Measurements from ENCODE around the gene SARDH.

Gene SARDH

DNA sequence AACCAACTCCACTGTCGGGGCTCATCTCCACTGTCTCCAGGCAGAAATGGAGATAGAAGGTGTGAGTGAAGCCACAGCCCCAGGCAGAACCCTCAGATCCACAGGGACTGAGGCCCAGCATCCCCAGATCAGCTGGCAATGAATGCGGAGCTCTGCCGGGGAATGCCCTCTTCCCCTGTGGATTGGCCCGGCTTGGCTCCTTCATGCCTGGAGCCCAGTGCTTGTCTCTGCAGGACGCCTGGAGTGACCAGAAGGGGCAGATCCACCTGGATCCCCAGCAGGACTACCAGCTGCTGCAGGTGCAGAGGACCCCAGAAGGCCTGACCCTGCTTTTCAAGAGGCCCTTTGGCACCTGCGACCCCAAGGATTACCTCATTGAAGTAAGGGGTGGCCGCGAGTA is 98.5 kb downstream of the SARDH start:
- no peak overlapping the region for H3K4me3 ChIP-seq
- no peak for TF ChIP-seq CTCF (IDR thresholded peaks at IDR 0.05)
- H3K27ac ChIP-seq: no peak overlapping the region
- no peak for DNase-seq (ENCODE audit: low spot score)

- no peak for DNase-seq (ENCODE audit: low spot score)
- Histone ChIP-seq H3K4me3 (no peak overlapping the region), H3K27ac (no peak overlapping the region)
- no peak for TF ChIP-seq CTCF (IDR thresholded peaks at IDR 0.05)
Measured at GRCh38 chr9:133638711-133639110, 99.4 kb downstream of the SARDH start.

DNA sequence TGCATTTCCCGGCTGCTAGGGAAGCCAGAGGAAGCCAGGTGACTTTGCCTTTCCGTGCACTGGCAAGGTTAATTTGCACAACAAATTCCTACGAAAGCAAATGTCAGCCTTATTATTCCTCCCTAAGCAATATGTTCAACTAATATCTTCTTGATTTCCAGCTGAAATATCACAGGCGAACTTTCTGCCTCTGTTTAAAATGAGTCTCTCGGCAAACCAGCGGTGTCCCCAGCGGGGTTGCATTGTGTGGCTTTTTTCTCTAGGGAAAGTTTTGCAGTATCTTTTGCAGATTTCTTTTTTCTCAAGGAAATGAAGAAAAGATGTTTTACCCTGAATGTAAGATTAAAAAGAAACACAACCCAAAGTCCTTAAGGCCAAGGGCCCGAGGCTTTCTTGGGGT is 100.1 kb downstream of the SARDH start:
- no peak overlapping the region for H3K27ac ChIP-seq
- H3K4me3 ChIP-seq: no peak overlapping the region
- DNase-seq (ENCODE audit: low spot score): no peak
- TF ChIP-seq CTCF (IDR thresholded peaks at IDR 0.05): no peak

DNA sequence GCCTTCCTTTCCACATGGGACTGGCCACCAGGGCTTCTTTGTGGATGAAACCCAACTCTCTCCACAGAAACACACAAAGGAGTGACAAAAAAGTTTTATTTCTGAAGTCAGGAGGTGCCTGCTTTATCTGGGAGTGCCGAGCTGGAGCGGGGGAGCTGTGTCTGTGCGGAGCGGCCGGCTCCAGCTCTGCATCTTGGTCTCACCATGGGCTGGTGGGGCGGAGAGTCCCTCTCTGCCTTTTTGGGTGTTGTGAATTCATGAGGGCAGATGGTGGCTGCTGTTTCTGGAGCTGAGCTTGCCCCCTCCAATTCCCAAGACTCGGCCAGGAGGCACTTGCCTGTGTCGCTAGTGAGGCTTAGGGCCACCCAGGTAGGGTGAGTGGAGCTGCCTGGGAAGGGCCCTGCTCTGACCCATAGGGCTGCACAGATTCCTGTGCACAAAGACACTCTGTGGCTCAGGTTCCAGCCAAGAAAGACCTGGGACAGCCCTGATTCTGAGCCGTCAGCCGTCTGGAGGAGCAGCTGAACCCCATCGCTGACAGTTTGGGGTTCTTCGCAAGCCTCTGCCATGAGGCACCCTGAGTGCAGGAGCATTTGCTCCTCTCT is 100.6 kb downstream of the SARDH start:
- no peak for DNase-seq (ENCODE audit: low spot score)
- no peak for TF ChIP-seq CTCF (IDR thresholded peaks at IDR 0.05)
- Histone ChIP-seq H3K4me3 (no peak overlapping the region), H3K27ac (no peak overlapping the region)

DNA sequence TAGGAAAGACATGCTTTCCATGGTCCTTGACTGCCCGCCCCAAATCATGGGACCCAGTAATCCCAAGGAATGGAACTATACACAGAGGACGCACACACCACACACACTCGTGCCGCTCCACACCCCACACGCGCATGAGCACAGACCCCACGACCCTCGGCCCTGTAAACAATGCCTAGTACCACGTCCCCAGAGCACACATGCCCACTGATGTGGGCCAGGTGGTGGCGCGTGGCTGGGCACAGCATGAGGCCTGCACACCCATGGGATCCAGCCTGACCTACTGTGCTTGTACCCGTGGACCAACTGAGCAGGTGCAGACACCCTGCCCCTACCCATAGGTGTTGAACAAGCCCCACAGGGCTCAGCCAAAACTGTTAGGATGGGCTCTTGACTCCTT is 101.2 kb downstream of the SARDH start:
- DNase-seq (ENCODE audit: low spot score): no peak
- H3K27ac ChIP-seq: no peak overlapping the region
- no peak for TF ChIP-seq CTCF (IDR thresholded peaks at IDR 0.05)
- H3K4me3 ChIP-seq: no peak overlapping the region

DNA sequence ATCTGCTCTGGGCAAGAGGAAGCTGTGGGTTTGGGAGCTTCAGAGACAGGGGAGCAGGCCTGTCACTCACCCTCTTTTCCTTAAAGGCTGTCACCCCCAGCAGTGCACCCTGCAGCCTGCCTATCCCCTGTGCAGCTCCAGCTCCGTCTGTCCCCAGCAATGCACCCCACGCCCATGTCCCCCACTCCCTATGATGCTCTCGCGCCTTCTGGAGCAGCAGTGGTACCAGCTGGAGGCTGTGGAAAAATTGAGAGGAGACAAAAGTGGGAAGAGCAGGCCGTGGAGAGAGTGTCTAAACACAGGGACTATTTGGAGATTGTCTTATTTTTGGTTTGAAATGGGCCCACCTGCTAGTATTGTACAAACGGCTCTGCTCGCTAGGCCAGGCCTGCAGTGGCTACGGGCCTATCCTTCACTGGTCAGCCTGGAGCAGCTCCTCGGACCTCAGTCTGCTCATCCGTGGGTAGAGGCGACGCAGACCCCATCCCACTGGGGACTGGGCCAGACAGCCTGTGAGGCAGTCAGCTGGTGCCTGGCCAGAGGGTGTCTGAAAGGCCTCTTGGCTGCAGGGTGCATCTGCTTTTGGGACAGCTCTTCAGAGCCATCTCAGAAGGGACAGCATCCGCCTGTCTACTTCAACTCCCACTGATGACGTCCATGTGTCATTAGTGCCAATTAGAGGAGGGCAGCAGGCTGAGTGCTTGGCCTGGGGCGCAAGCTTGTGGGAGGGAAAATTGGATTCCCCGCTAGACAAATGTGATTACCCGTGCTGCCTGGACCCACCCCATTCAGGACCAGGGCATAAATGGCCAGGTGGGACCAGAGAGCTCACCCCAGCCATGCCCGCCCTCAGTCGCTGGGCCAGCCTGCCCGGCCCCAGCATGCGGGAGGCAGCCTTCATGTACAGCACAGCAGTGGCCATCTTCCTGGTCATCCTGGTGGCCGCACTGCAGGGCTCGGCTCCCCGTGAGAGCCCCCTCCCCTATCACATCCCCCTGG is 102.3 kb downstream of the SARDH start, which contains the start of gene DBH:
DBH (plus strand) TSS at position 831 of the 999 bp plus-strand sequence; CDS start at position 840, 9 bp downstream.
- no peak within 1 kb of the TSS for H3K4me3 ChIP-seq
- no peak within 1 kb of the TSS for H3K27ac ChIP-seq
- TF ChIP-seq CTCF (IDR thresholded peaks at IDR 0.05): no peak
- no peak for DNase-seq (ENCODE audit: low spot score)

Measured in coronary artery (tissue), 2 donors.